Fibroblast of mammary gland (primary cell): ENCODE measurements around the gene PRDM7.

Experiments used
- DNase-seq: peaks from one replicate; pipeline ENCODE4 v3.0.0-alpha.2; 2010; ENCODE audit warnings: low read depth
- H3K4me3 ChIP-seq: 2 replicates; pipeline ENCODE4 v1.5.1; 2011; ENCODE audit warnings: low read depth, mild to moderate bottlenecking, low read length, moderate library complexity; ENCODE audit not compliant: control insufficient read depth
- TF ChIP-seq, protein P1 (sequence below): conservative IDR thresholded peaks from 2 replicates; pipeline ENCODE4 v1.5.1; 2011; ENCODE audit warnings: low read depth, low read length, inconsistent platforms; ENCODE audit not compliant: control insufficient read depth, insufficient read depth

Gene PRDM7

DNA sequence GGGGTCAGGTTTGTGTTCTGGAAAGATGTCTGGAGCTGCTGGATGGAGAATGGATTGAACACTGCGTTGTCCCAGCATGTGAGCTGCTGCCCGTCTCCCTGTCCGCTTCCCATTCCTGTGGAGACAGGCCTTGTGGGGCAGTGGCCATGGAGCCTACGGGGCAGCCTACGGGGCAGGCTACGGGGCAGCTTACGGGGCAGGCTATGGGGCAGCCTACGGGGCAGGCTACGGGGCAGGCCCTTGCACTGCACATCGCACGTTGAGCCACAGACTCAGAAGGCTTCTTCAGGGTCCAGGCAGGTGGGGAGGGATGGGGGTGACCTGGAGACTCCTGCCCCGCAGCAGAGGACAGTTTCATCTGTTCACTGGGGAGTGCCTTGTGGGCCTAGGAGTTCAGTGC, 48.1 kb downstream of the PRDM7 start:
- H3K4me3 ChIP-seq, result no peak overlapping the region
- TF ChIP-seq, protein P1, sequence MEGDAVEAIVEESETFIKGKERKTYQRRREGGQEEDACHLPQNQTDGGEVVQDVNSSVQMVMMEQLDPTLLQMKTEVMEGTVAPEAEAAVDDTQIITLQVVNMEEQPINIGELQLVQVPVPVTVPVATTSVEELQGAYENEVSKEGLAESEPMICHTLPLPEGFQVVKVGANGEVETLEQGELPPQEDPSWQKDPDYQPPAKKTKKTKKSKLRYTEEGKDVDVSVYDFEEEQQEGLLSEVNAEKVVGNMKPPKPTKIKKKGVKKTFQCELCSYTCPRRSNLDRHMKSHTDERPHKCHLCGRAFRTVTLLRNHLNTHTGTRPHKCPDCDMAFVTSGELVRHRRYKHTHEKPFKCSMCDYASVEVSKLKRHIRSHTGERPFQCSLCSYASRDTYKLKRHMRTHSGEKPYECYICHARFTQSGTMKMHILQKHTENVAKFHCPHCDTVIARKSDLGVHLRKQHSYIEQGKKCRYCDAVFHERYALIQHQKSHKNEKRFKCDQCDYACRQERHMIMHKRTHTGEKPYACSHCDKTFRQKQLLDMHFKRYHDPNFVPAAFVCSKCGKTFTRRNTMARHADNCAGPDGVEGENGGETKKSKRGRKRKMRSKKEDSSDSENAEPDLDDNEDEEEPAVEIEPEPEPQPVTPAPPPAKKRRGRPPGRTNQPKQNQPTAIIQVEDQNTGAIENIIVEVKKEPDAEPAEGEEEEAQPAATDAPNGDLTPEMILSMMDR, result no peak
- no peak for DNase-seq

DNA sequence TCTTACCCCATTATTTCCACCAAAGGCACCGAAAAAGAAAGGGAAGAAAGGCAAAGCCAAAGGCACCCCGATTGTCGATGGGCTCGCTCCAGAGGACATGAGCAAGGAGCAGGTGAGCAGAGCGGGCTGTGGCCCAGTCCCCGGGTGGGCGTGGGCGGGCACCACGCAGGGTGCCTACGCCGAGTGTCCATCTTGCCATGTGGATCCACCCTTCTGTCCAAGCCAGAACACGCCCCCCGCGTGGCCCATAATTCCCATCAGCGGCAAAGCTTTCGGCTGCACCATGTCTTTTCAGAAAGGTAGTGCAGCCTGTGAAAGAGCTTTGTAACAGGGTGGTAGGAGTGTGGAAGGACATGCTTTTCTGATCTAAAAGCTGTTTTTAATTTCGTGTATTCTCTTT, 49.5 kb downstream of the PRDM7 start:
- no peak overlapping the region for H3K4me3 ChIP-seq
- no peak for DNase-seq
- TF ChIP-seq, protein P1, result no peak

DNA sequence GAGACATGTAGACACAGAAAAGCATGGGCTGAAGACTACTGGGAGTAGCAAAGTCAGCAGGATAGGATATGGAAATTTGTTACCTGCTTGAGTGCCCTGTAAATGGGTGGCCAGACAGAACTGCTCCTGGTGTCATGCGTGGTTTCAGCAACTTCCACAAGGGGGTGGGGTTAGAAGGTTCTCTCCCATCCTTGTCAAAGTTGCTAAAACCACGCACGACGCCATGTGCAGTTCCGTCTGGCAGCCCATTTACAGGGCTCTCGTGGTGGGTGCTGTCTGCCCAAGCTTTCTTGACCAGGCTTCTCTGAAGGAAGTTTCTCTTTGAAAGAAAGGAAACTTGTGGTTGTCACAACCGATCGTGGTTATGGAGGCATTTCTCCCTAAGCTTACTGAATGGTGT, 51.0 kb downstream of the PRDM7 start:
- TF ChIP-seq, protein P1, result no peak
- DNase-seq, result no peak
- no peak overlapping the region for H3K4me3 ChIP-seq

DNA sequence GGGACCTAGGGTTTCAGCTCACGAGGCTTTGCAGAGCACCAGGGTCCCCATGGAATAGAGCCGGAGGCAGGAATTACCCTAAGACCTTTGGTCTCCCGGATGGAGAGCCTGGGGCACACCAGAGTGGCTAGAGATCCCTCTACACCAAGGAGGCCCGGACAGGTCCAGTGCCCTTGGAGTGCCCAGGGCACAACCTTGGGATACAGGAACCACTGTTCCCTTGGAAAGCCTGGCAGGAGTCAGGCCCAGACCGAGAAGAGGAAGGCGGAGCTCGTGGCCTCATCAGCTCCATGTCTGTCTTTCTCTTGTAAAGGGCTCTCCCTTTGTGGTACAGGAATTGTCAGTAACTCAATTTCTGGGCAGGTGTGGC, 54.1 kb downstream of the PRDM7 start:
- H3K4me3 ChIP-seq, result peak overlapping the region; percentile 72
- TF ChIP-seq, protein P1, result no peak
- no peak for DNase-seq

DNA sequence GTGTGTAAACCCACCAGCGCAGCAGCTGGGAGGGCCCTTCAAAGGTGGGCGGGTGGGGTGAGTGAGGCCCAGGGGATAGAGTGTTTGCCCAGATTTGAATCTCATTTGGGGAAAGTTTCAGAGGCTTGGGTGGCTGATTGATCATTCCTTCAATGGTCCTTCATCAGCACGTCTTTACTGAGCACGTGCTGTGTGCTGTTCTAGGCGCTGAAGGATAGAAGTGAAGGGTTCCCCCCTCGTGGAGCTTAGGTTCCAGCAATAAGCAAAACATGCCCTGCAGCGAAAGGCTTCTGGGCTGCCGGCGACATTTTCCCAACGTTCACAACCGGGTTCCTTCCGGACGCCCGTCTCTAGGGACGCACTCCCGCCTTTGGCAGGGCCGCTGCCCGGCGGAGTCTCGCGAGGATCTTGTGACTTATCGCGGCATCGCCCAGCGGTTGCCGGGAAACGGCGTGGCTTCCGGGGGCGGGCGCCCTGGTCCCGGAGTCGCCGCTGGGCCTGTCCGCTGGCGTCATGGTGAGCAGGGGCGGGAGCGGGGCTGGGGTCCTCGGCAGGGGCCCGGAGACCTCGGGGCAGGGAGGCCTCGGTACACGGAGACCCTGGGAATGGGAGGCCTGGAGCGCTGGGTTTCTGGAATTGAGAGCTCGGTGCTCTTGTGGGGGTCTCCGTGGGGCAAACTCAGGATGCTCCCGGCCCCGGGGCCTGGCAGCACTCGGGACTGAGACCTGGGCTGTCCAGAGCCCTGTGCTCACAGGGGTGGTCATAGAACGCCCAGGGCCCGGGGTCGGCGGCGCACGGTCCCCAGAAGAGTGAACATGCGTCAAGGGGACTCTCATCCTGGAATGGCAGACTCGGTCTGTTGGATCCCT, 54.7 kb downstream of the PRDM7 start:
- DNase-seq, result peak; percentile 82
- TF ChIP-seq, protein P1, result no peak
- H3K4me3 ChIP-seq, result peak overlapping the region; percentile 72

DNA sequence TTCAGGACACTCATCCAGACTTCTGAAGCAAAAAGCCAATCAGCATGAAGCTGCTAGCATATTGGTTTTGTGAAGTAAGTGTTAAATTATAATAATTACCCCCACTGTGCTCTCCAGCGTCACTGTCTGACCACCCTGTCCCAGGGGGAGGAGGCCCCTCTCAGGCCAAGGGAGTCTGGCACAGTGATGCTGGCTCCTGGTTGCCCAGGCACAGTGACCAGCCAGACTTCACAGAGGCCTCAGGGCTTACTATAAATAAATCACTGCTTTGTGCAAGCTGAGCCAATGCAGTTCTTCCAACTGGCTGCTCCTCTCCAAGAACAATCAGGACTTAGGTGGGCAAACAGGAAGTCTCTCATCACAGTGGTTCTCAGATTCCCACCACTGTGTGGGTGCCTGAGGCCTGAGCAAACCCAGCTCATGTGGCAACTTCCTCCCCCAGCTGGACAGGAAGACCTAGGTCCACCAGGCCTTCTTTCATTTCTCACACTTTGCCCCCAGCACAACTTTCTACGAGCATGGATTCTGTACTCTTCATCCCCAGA, 56.2 kb downstream of the PRDM7 start:
- DNase-seq, result no peak
- H3K4me3 ChIP-seq, result no peak overlapping the region
- TF ChIP-seq, protein P1, result no peak
